H9 (cell line): ENCODE results near the gene ZNF658. TPM values are rescaled to one million over a fixed set of nuclear protein-coding genes. Genes with fewer than 3 reads are reported as not detected.
"Not testable (repeated sequence)": the region's sequence is repeated elsewhere in the genome, so short reads cannot be mapped to it uniquely, and the experiment has no call there.

Source experiments
- DNase-seq: peaks from one replicate; pipeline ENCODE4 v3.0.0-alpha.2; 2017
- H2AFZ ChIP-seq: one replicate; pipeline ENCODE4 v1.6.1; 2013; ENCODE audit warnings: mild to moderate bottlenecking, low read length, control low read depth, moderate library complexity
- H2AK5ac ChIP-seq: 2 replicates; pipeline ENCODE4 v1.6.1; 2013; ENCODE audit warnings: low read length, control low read depth, mixed read lengths; ENCODE audit not compliant: insufficient read length
- H2BK120ac ChIP-seq: one replicate; pipeline ENCODE4 v1.6.1; 2013; ENCODE audit warnings: low read depth, mild to moderate bottlenecking, low read length, control low read depth, inconsistent platforms; ENCODE audit not compliant: poor library complexity, severe bottlenecking
- H2BK12ac ChIP-seq: 2 replicates; pipeline ENCODE4 v1.6.1; 2013; ENCODE audit warnings: low read length, control low read depth, mixed read lengths, low read depth; ENCODE audit not compliant: insufficient read length
- H2BK15ac ChIP-seq: 2 replicates; pipeline ENCODE4 v1.6.1; 2013; ENCODE audit warnings: low read depth, low read length, control low read depth
- H2BK20ac ChIP-seq: one replicate; pipeline ENCODE4 v1.6.1; 2013; ENCODE audit warnings: low read depth, mild to moderate bottlenecking, low read length, control low read depth, inconsistent platforms; ENCODE audit not compliant: poor library complexity, severe bottlenecking
- H2BK5ac ChIP-seq: 2 replicates; pipeline ENCODE4 v1.6.1; 2013; ENCODE audit warnings: low read length, control low read depth, mixed read lengths; ENCODE audit not compliant: insufficient read length
- H3K14ac ChIP-seq: 2 replicates; pipeline ENCODE4 v1.6.1; 2013; ENCODE audit warnings: low read length, control low read depth; ENCODE audit not compliant: insufficient read depth
- H3K18ac ChIP-seq: 2 replicates; pipeline ENCODE4 v1.6.1; 2013; ENCODE audit warnings: low read depth, mild to moderate bottlenecking, mixed read lengths, low read length, control low read depth; ENCODE audit not compliant: insufficient read length
- H3K23ac ChIP-seq: 2 replicates; pipeline ENCODE4 v1.6.1; 2013; ENCODE audit warnings: low read length, control low read depth, mixed read lengths, low read depth; ENCODE audit not compliant: insufficient read length
- H3K23me2 ChIP-seq: 2 replicates; pipeline ENCODE4 v1.6.1; 2013; ENCODE audit warnings: low read depth, mild to moderate bottlenecking, mixed read lengths, low read length, control low read depth; ENCODE audit not compliant: insufficient read length, poor library complexity, severe bottlenecking
- H3K27ac ChIP-seq: 2 replicates; pipeline ENCODE4 v1.5.1; 2013; ENCODE audit warnings: low read length, control low read depth, mixed read lengths, low read depth; ENCODE audit not compliant: insufficient read length
- H3K27me3 ChIP-seq: 2 replicates; pipeline ENCODE4 v1.6.1; 2013; ENCODE audit warnings: low read length, control low read depth, inconsistent platforms; ENCODE audit not compliant: insufficient read depth
- H3K4ac ChIP-seq: 2 replicates; pipeline ENCODE4 v1.6.1; 2013; ENCODE audit warnings: low read depth, mild to moderate bottlenecking, control low read depth, inconsistent platforms, low read length, moderate library complexity
- H3K4me1 ChIP-seq: 2 replicates; pipeline ENCODE4 v1.6.1; 2013; ENCODE audit warnings: low read length, control low read depth, inconsistent platforms; ENCODE audit not compliant: insufficient read depth
- H3K4me2 ChIP-seq: 2 replicates; pipeline ENCODE4 v1.6.1; 2013; ENCODE audit warnings: low read length, control low read depth, mixed read lengths; ENCODE audit not compliant: insufficient read length, insufficient read depth
- H3K56ac ChIP-seq: 2 replicates; pipeline ENCODE4 v1.6.1; 2013; ENCODE audit warnings: low read depth, mild to moderate bottlenecking, mixed read lengths, low read length, control low read depth; ENCODE audit not compliant: insufficient read length
- H3K79me1 ChIP-seq: 2 replicates; pipeline ENCODE4 v1.6.1; 2013; ENCODE audit warnings: low read depth, mild to moderate bottlenecking, moderate library complexity, low read length, control low read depth, inconsistent platforms; ENCODE audit not compliant: insufficient read depth, poor library complexity, severe bottlenecking
- H3K79me2 ChIP-seq: 2 replicates; pipeline ENCODE4 v1.6.1; 2013; ENCODE audit warnings: low read length, control low read depth, inconsistent platforms; ENCODE audit not compliant: insufficient read depth
- H3K9ac ChIP-seq: 2 replicates; pipeline ENCODE4 v1.6.1; 2013; ENCODE audit warnings: low read length, control low read depth, mixed read lengths; ENCODE audit not compliant: insufficient read length; ENCODE audit errors: extremely low read depth
- H3K9me3 ChIP-seq: one replicate; pipeline ENCODE4 v1.6.1; 2013; ENCODE audit warnings: low read depth, low read length, inconsistent platforms; ENCODE audit not compliant: control insufficient read depth
- H3T11ph ChIP-seq: one replicate; pipeline ENCODE4 v1.6.1; 2013; ENCODE audit warnings: mild to moderate bottlenecking, low read length, control low read depth, inconsistent platforms
- H4K20me1 ChIP-seq: one replicate; pipeline ENCODE4 v1.6.1; 2013; ENCODE audit not compliant: control insufficient read depth, insufficient read length, insufficient read depth
- H4K5ac ChIP-seq: 2 replicates; pipeline ENCODE4 v1.6.1; 2013; ENCODE audit warnings: low read depth, mild to moderate bottlenecking, mixed read lengths, low read length, control low read depth; ENCODE audit not compliant: insufficient read length
- H4K8ac ChIP-seq: replicated peaks from 2 replicates; pipeline ENCODE4 v1.6.1; 2013; ENCODE audit warnings: low read length, control low read depth, mixed read lengths, low read depth; ENCODE audit not compliant: insufficient read length
- H4K91ac ChIP-seq: 2 replicates; pipeline ENCODE4 v1.6.1; 2013; ENCODE audit warnings: low read depth, mild to moderate bottlenecking, moderate library complexity, mixed read lengths, low read length, control low read depth; ENCODE audit not compliant: insufficient read length
- H3K27ac Mint-ChIP-seq, 3 experiments: 2 replicates in 2 of 3; 3 replicates in 1 of 3; pipeline ENCODE4 v1.8.0; 2020 to 2021; ENCODE audit warnings: mixed read lengths in 3 of 3, mild to moderate bottlenecking in 1 of 3, moderate library complexity in 1 of 3
- H3K27me3 Mint-ChIP-seq: 2 replicates; pipeline ENCODE4 v1.8.0; 2021; ENCODE audit warnings: low read depth, mild to moderate bottlenecking, moderate library complexity, mixed read lengths
- H3K36me3 Mint-ChIP-seq, 3 experiments: 2 replicates in 2 of 3; 3 replicates in 1 of 3; pipeline ENCODE4 v1.8.0; 2020 to 2021; ENCODE audit warnings: low read depth in 3 of 3, mixed read lengths in 3 of 3; ENCODE audit not compliant: insufficient read depth in 1 of 3
- H3K4me1 Mint-ChIP-seq, 2 experiments: 2 replicates each; pipeline ENCODE4 v1.8.0; 2020; ENCODE audit warnings: mixed read lengths in 2 of 2
- H3K4me3 Mint-ChIP-seq, 2 experiments: 2 replicates in 1 of 2; 3 replicates in 1 of 2; pipeline ENCODE4 v1.8.0; 2020 to 2021; ENCODE audit warnings: mild to moderate bottlenecking in 2 of 2, mixed read lengths in 2 of 2, moderate library complexity in 1 of 2
- H3K9me3 Mint-ChIP-seq, 2 experiments: 2 replicates in 1 of 2; 3 replicates in 1 of 2; pipeline ENCODE4 v1.8.0; 2020; ENCODE audit warnings: mild to moderate bottlenecking in 2 of 2, mixed read lengths in 2 of 2, moderate library complexity in 1 of 2
- WGBS: extraction: QIAGEN DNeasy Blood & Tissue Kit; methylation state at CpG from one replicate; pipeline ENCODE4 v1.1.7; 2013; ENCODE audit warnings: missing lambda C conversion rate, low lambda C conversion rate, mixed read lengths; ENCODE audit not compliant: insufficient read length; ENCODE audit errors: extremely low coverage; 5-methylcytosine and 5-hydroxymethylcytosine counted together
- total RNA-seq: library from RNA; stranded (reverse); gene quantifications from 2 replicates; pipeline ENCODE4 v1.2.1, GENCODE V29; 2021

ZNF658 gene
- total RNA-seq, 1 experiment from 2014 or later: 3.6 TPM

- DNase-seq, H3K79me2 ChIP-seq, H3K9ac ChIP-seq, H2BK120ac ChIP-seq, H2BK12ac ChIP-seq, H3K4me1 ChIP-seq, H2AFZ ChIP-seq, H3K9me3 Mint-ChIP-seq, H3K14ac ChIP-seq, H3K27ac ChIP-seq, H2BK5ac ChIP-seq, H3K4me1 Mint-ChIP-seq, H3K9me3 ChIP-seq, H4K8ac ChIP-seq, H4K20me1 ChIP-seq, H4K5ac ChIP-seq, H3K27me3 ChIP-seq, H2AK5ac ChIP-seq, H3K23me2 ChIP-seq, H3K18ac ChIP-seq, H2BK20ac ChIP-seq, H3K4me3 Mint-ChIP-seq, H3K4me2 ChIP-seq, H4K91ac ChIP-seq, H3K23ac ChIP-seq, H2BK15ac ChIP-seq, H3K27ac Mint-ChIP-seq, H3K79me1 ChIP-seq, H3K27me3 Mint-ChIP-seq, H3T11ph ChIP-seq, H3K56ac ChIP-seq, H3K36me3 Mint-ChIP-seq, H3K4ac ChIP-seq: not testable (repeated sequence)
- WGBS: no CpG with 5 or more reads among the region's 3 CpGs
Measured at GRCh38 chr9:66881847-66882246, 18.7 kb upstream of the ZNF658 start.

- not testable (repeated sequence) for H3K4me1 ChIP-seq, H4K8ac ChIP-seq, H2BK15ac ChIP-seq, H4K5ac ChIP-seq, H2BK5ac ChIP-seq, DNase-seq, H3K27ac Mint-ChIP-seq, H3K9me3 Mint-ChIP-seq, H3K23me2 ChIP-seq, H3K27me3 ChIP-seq, H2AFZ ChIP-seq, H3K9me3 ChIP-seq, H4K91ac ChIP-seq, H3K14ac ChIP-seq, H3K27me3 Mint-ChIP-seq, H2AK5ac ChIP-seq, H3K79me1 ChIP-seq, H3K9ac ChIP-seq, H2BK120ac ChIP-seq, H2BK12ac ChIP-seq, H4K20me1 ChIP-seq, H3K27ac ChIP-seq, H3K4me2 ChIP-seq, H3T11ph ChIP-seq, H3K36me3 Mint-ChIP-seq, H3K4ac ChIP-seq, H3K18ac ChIP-seq, H3K23ac ChIP-seq, H3K4me3 Mint-ChIP-seq, H3K56ac ChIP-seq, H3K79me2 ChIP-seq, H3K4me1 Mint-ChIP-seq, H2BK20ac ChIP-seq
- no CpG with 5 or more reads among the region's 1 CpG for WGBS
Measured at GRCh38 chr9:66890334-66890733, 10.2 kb upstream of the ZNF658 start.
